Measurements from ENCODE around the gene ABHD18.
"Not testable (repeated sequence)": the region's sequence is repeated elsewhere in the genome, so short reads cannot be mapped to it uniquely, and the experiment has no call there.

GRCh38 chr4:127925720-127926119, 39.5 kb upstream of the ABHD18 start:
- TF ChIP-seq CTCF (IDR thresholded peaks at IDR 0.05; ENCODE audit: poor library complexity, severe bottlenecking); POLR2AphosphoS5 (IDR thresholded peaks at IDR 0.05); SMC3 (conservative IDR thresholded peaks at IDR 0.05; ENCODE audit: poor library complexity); MXI1 (conservative IDR thresholded peaks at IDR 0.05; ENCODE audit: poor library complexity, severe bottlenecking); RAD21 (conservative IDR thresholded peaks at IDR 0.05); REST (IDR thresholded peaks at IDR 0.05; ENCODE audit: borderline replicate concordance): not testable (repeated sequence)
